CD4-positive, alpha-beta T cell treated with Interleukin-17A for 4 hours (primary cell): ENCODE measurements around the gene LSR.
"Not testable (repeated sequence)": the region's sequence is repeated elsewhere in the genome, so short reads cannot be mapped to it uniquely, and the experiment has no call there.

Experiments used
- DNase-seq: peaks from one replicate; pipeline ENCODE4 v3.0.0-alpha.2; 2020; ENCODE audit warnings: mixed read lengths

The LSR gene

DNA sequence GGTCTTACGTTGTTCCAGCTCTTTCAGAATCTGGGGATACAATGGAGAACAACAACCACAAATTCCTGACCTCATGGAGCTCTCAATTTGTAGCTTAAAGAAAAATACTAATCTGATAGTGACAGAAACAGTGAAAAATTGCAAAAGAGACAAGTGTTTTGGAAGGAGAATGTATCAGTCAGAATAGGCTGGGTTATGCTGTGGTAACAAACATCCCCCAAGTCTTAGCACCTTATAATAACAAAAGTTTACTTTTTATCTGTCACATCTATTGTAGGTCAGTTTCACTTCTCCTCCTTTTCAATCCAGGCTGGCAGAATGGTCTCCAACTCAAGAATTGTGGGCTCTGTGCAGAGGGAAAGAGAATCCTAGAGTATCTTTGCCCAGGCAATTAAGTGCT lies 29.8 kb upstream of the LSR start:
- no peak for DNase-seq

DNA sequence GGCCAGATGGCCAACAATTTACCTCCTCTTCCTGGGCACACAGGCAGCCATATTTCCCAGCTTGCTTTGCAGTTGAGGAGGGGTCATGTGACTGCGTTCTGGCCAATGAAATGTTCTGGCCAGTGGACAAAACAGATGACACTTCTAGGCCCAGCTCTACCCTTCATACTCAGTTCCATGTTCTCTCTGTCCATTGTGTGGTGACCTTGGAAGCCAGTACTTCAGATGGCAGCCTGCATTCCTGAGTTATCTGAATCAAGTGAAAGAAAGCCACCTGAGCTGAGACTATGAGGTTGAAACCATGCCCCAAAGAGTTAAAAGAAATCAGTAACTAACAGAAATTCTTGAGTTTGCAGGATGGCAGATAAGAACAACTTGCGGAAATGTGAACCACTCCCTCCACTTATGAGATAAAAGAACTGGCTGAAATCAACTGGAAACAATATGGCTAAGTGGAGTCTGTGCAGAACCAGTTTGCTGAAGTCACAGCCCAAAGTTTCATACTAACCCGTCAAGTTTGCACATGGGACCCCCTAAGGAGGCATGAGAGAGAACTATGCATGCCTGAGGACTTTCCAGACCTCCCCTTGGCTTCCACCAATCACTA lies 28.4 kb upstream of the LSR start:
- DNase-seq = no peak

DNA sequence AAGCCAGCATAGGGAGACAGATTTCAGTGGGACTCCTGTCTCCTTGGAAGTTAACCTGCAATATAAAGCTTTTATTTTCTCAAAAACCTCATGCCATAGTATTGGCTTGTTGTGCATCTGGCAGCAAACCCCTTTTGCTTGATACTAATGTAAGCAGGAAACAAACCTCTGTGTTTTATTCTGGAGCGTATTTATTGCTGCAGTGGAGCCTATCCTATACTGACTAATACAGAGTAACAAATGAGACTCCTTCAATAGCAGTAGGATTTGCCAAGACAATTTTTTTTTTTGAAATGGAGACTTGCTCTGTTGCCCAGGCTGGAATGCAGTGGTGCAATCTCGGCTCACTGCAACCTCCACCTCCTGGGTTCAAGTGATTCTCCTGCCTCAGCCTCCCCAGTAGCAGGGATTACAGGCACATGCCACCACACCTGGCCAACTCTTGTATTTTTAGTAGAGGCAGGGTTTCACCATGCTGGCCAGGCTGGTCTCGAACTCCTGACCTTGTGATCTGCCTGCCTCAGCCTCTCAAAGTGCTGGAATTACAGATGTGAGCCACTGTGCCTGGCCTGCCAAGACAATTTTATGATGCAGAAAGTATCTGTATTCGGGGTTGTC lies 27.7 kb upstream of the LSR start:
- not testable (repeated sequence) for DNase-seq

DNA sequence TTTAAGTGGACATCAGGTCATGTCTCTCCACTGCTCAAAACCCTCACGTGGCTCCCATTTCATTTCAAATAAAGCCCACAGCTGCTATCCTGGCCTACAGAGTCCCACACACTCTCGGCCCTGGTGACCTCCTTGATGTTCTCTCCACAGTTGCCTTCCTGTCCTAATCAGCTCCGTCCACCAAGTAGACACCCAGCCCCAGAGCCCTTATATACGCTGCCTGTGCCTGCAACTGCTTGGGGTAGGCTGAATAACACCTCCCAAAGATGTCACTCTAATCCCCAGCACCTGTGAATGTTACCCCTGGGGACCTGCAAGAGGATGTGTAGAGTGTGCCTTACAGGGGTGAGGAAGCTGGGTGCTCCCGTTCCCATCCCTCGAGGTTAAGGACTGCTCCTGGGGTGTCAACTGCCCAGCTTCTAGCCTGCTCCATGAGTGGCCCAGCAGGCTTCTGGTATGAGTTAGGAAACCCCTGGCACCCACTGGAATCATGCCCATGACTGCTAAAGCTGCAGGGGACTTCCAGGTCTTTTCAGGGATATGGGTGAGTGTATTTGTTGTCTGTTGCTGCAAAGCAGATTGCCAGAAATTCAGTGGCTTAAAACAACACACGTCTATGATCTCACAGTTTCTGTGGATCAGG lies 26.3 kb upstream of the LSR start:
- DNase-seq = no peak

DNA sequence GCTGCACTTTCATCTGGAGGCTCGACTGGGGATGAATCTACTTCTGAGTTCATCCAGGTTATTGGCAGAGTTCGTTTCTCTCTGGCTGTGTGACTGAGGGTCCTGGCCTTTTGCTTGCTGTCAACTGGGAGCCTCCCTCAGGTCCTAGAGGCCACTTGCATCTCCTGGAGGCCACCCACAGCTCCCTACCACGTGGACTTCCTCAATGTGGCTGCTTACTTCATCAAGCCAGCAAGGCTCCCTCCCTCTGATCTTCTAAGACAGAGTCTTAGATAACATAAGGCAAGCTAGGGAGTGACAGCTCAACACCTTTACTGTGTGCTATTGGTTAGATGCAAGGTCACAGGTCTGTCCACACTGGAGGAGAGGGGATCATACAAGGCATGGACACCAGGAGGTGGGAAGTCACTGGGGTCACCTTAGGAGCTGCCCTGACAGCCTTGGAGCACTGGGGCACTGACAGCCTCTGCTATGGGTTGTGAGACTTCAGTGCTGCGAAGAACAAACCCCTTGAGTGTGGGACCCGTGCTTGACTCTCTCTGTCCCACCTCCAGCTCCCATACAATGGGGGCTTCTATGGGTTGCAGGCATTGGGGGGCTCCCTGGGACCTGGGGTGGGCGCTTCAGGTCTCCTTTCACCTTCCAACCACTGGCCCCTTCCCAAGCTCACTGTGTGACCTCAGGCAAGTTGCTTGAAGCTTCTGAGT lies 25.6 kb upstream of the LSR start:
- DNase-seq = no peak

DNA sequence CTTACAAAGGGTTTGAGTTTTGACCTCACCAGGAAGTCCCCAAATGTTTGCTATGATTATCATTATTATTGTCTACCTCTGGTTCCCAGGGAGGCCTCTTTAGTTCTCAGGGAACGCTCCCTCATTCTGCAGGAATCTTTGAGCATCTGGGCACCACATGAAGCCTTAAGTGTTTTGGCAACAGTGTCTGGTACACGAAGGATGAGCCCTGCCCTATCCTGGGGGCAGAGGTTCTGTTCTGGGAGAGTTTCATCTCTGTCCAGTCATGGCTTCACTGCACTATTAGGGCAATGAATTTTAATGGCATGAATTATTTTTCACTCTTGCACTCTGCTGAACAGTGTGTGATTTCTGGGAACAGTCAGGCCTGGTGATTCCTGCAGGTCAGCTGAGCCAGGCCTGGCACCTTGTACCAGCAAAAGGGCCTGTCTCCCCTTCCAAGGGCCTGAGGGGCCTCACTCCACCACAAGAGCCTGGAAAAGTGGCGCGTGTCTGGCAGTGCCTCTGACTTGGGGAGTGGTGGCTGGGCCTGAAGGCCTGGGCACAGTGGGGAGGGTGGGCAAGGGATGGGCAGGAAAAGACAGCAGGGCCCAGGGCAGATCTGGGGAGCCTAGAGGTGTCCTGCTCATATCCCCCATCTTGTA lies 24.8 kb upstream of the LSR start:
- no peak for DNase-seq

DNA sequence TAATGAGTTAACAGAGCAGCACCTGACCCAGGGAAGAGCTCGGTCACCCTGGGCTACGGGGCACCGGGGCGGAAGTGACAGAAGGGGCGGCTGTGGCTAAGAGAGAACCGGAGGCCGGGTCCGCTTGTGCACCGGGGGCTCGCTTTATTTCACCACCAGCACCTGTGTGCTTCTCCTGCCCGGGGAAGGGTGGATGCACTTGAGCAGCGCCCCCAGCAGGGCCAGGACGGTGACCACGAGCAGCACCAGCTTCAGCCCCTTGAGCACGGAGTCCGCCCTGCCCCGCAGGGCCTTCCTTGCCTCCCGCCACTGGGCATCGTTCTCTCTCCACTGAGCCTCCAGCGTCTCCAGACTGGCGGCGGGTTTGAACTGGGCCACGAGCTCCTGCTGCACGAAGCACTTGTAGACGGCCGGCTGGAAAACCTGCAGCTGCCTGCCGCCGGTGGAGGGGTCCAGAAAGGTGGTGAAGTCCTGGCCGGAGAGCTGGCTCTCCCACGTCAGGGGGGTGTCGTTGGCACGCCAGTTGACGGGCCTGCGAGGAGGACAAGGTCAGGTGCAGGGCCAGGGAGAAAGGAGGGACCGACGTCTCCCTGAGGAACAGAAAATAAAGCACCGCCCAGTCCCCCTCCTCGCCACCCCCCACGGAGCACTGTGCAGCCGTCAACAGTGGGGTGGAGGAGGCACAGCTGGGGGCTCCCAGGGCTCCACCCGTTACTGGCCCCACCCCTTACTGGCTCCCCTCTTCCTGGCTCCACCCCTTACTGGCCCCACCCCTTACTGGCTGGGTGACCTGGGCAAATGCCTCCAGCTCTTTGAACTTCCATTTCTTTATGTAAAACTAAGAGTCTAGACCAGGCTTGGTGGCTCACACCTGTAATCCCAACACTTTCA lies 23.9 kb upstream of the LSR start:
- DNase-seq = no peak

DNA sequence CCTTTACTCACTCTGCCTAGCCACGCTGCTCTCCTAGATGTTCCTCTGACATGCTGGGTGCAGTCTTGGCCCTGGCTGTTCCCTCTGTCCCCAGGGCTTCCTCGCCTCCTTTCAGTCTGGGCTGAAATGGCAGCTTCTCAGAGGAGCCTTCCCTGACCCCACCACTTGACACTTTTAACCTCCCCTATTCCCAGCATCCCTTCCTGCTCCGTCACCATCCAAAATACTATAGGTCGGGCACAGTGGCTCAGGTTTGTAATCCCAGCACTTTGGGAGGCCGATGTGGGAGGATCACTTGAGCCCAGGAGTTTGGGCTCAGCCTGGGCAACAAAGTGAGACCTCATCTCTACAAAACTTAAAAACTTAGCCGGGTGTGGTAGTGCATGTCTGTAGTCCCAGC lies 22.9 kb upstream of the LSR start:
- DNase-seq = no peak

DNA sequence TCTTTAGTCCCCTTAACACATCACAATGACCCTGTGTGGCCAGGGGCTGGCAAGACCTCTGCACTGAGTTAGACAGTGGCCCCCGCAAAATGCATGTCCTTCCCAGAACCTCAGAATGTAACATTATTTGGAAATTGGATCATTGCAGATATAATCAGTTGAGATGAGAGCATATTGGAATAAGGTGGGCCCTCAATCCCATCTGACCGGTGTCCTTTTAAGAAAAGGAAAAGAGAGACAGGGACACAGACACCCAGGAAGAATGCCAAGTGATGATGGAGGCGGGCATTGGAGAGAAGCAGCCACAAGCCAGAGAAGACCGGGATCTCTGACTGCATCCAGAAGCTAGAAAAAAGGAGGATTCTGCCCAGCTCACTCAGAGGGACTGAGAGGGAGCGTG lies 22.1 kb upstream of the LSR start:
- no peak for DNase-seq

DNA sequence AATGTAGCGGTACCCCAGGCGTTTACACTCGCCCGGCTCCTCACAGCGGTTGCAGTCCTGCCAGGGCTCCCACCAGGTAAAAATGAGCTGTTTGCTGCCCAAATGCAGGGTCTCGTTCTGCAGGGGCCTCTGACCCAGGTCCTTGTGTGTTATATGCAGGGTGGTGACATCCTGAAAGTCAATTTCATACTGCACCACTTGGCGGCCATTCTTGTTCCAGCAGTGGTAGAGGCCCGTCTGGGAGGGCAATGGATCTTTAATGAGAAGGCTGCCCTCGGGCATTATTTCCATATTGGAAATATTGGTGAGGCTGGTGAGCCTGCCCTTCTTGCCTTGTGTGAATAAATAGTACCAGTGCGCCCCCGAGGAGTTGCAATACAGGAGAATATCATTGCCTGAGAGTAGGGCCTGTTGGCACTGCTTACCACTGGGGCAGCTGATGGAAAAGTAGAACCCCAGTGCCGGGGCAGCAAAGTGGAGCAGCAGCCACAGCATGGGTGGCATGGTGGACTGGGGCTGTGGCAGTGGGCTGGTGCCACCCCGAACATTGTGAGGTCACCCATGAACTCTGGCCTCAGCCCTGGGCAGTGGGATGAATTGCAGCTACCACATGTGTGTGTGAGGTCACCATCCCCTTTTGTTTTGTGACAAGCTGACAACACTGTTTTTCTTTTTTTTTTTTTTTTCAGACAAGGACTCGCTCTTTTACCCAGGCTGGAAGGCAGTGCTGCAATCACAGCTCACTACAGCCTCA lies 20.4 kb upstream of the LSR start, which contains the start of gene FAM187B:
TSS of gene FAM187B (minus strand) at position 563 of the 754 bp plus-strand sequence. CDS start at position 504, 59 bp downstream.
- DNase-seq = no peak

DNA sequence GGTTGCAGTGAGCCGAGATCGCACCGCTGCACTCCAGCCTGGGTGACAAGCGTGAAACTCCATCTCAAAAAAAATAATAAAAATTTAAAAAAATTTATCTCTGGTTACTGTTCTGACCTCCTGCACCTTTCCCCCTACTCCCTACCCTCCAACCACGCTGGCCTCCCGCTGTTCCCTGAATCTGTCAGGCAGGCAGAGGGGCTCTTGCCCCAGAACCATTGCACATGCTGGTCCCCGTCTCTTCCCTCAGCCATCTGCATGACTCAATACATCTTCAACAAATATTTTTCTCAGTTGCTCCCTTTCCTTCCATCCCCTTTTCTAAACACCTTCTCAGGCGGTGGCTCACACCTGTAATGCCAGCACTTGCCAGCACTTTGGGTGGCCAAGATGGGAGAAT lies 19.2 kb upstream of the LSR start:
- DNase-seq = no peak

DNA sequence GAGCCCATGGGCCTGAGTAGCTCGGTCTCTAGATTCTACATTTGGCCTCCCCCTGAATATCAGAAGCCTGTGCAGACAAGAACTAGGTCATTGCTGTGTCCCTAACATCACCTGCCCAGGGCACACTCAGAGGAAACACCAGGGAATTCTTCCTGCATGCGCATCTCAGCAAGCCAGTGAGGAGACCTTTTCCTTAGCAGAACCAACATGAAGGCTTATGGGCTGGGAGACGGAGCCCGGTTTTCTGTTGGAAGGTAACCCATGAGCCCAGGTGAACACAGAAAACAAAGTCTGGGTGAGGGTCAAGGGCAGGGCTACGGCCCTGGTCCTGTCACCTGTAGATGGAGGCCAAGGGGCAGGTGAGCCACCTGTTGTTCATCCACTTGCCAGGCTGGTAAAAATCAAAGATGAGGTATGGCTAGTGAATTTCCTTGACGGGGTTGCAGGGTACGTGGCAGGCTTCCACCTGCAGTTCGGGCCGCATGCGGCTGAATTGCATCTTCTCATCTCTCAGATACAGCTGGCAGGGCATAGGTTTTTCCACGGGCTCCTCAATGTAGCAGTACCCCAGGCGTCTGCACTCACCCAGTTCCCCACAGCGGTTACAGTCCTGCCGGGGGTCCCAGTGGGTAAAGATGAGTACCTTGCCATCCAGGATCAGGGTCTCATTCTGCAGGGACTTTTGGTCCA lies 16.7 kb upstream of the LSR start:
- DNase-seq = no peak

DNA sequence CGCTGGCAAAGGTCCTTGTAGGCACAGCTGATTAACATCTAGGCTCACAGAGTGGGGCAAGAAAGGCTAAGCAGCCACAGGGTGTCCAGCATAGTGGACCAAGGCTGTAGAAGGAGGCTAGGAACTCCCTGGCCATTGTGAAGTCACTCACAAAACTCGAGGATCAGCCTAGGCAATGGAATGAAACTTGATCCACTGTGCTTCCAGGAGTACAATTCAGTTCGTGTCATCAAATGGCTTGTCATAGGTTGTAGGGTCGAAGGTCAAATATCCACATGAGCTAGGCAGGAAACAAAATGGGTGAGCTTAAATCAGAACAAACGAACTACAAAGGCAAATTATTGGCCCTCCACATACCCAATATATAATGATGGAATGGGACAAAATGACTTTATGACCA lies 15.9 kb upstream of the LSR start:
- no peak for DNase-seq

DNA sequence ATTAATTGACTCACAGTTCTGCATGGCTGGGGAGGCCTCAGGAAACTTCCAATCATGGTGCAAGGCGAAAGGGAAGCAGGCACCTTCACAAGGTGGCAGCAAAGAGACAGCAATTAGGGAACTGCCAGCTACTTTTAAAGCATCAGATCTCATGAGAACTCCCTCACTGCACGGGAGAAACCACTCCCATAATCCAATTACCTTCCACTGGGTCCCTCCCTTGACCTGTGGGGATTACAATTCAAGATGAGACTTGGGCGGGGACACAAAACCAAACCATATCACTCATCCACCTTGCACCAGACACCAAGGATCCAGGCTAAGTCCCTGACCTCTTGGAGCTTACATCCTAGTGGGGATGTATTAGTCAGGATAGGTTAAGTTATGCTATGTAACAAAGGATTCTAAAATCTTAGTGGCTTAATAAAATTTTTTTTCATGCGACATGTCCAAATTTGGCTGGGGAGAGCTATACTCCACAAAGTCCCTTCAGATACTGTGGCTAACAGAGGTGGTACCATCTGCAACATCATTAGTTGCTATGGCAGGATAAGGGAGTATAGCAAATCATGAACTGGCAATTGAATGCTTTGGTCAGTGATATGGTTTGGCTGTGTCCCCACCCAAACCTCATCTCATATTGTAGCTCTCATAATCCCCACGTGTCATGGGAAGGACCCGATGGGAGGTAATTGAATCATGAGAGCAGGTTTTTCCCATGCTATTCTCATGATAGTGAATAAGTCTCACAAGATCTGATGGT lies 12.0 kb upstream of the LSR start:
- peak; percentile 69 for DNase-seq

DNA sequence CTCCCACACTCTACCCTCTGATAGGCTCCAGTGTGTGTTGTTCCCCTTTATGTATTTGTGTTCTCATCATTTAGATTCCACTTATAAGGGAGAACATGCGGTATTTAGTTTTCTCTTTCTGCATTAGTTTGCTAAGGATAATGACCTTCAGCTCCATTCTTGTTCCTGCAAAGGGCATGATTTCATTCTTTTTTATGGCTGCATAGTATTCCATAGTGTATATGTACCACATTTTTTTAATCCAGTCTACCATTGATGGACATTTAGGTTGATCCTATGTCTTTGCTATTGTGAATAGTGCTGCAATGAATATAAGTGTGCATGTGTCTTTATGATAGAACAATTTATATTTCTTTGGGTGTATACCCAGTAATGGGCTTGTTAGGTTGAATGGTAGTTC lies 9.2 kb upstream of the LSR start:
- DNase-seq = not testable (repeated sequence)

DNA sequence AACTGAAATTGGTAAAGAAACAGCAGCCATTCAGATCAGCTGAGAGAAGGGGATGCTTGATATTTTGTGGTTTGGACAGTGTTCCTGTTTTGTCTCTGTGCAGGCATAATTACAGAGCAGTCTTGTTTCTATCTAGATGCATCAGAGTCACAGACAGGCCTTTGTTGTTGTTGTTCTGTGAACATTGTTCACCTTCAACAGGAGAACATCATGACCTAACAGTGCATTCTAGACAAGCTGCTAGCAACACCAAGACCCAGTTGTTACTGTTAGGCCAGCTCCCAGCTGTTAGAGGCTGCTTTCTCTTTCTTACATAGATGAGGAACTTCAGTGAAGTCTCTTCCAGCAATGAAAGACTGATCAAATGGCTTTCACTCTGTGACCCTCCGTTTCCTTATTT lies 8.5 kb upstream of the LSR start:
- DNase-seq = peak; percentile 55

DNA sequence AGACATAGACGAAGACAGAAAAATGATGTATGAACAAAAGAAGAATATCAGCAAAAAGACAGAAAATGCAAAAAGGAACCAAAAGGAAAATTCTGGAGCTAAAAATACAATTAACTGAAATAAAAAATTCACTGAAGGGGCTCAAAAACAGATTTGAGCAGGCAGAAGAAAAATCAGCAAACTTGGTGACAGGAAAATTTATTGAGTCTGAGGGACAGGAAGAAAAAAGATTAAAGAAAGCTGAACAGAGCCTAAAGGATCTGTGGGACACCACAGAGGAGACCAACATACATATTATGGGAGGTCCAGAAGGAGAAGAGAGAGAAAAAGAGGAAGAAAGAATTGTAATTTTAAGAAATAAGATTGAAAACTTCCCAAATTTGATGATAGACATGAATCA lies 7.4 kb upstream of the LSR start:
- no peak for DNase-seq

DNA sequence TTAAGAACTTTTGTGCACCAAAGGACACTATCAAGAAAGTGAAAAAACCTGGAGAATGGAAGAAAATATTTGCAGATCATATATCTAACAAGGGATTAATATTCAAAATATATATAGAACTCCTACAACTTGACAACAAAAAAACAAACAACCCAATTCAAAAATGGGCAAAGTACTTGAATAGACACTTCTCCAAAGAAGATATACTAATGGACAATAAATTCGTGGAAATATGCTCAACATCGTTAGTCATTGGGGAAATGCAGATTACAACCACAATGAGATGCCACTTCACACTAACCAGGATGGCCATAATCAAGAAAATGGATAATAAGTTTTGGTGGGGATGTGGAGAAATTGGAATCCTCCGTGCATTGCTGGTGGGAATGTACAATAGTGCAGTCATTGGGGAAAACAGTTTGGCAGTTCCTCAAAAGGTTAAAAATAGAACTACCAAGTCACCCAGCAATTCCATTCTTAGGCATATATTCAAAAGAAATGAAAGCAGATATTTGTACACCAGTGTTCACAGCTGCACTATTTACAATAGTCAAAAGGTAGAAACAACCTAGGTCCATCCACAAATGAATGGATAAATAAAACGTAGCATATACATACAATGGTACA lies 2.2 kb upstream of the LSR start:
- no peak for DNase-seq

DNA sequence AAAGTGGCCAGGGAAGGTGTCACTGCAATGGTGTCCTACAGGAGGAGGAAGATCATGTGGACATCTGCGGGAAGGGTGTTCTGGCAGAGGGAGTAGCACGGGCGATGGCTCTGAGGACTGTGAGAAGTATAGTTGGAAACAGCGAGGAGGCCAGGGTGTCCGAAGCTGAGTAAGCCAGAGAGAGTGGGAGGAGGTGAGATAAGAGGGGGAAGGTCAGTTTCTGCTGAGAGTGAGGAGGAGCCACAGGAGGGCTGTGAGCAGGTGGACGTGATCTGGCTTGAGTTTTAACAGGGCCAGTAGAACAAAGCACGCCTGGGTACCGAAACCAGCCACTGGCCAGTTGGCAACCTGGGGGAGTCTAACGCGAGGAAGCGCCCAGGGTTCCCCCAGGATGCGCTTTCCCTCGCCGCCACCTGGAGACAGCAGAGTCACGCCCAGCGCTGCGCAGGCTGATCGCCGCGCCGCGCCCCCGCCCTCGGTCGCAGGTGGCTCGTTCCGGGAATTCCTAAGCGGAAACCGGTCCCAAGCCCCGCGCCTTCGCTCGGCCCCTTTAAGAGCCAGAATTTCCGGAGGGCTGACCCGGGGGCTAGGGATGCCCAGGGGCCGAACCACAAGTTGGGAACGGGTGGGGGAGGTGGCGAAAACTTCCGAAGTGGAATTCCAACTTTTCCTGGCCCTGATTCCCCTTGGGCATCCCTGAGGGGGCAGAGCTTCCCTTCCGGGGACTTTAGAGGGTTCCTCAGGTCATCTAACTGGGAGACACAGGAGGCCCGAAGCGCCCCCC lies 1.1 kb upstream of the LSR start:
- peak; percentile 75 for DNase-seq
